ENCODE results near the gene CMYA5.

CMYA5 gene

DNA sequence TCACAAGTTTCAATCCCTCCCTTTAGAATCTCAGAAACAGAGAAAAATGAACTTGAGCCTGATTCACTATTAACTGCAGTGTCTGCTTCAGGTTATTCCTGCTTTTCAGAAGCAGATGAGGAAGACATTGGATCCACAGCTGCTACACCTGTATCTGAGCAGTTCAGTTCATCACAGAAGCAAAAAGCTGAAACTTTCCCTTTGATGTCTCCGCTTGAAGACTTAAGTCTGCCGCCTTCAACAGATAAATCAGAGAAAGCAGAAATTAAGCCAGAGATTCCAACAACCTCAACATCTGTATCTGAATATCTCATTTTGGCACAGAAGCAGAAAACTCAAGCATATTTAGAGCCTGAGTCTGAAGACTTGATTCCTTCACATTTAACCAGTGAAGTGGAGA lies 42.1 kb downstream of the CMYA5 start:
- H2AFZ ChIP-seq (ENCODE audit: low read length), result no peak overlapping the region
- no peaks in the 10 kb centered on the region for H3K9me3 ChIP-seq (ENCODE audit: low read length)
- H3F3A ChIP-seq (ENCODE audit: insufficient read depth, low read length), result no peaks in the 10 kb centered on the region
- H3K9me2 ChIP-seq (ENCODE audit: low read depth, low read length), result no peaks in the 10 kb centered on the region
- no peak overlapping the region for H3K4me3 ChIP-seq (ENCODE audit: low read depth, low read length, poor library complexity, severe bottlenecking)
- no peaks in the 10 kb centered on the region for H4K20me1 ChIP-seq (ENCODE audit: insufficient read depth, low read length)
- no peak overlapping the region for H3K9ac ChIP-seq (ENCODE audit: low read length)
- no peak overlapping the region for H3K27ac ChIP-seq (ENCODE audit: low read depth, low read length, poor library complexity, severe bottlenecking)
- TF ChIP-seq CTCF (IDR thresholded peaks at IDR 0.05; ENCODE audit: low read length), result no peak
- TF ChIP-seq EZH2 (IDR thresholded peaks at IDR 0.05; ENCODE audit: borderline replicate concordance, low read length), result no peak
- H3K27me3 ChIP-seq (ENCODE audit: insufficient read depth, low read length), result peaks cover 6% of the 10 kb centered on the region
- H3K4me2 ChIP-seq (ENCODE audit: low read length), result no peak overlapping the region
- H3K4me1 ChIP-seq (ENCODE audit: insufficient read depth, low read length, severe bottlenecking), result no peaks in the 10 kb centered on the region
- H3K36me3 ChIP-seq (ENCODE audit: insufficient read depth, low read length), result no peaks in the 10 kb centered on the region
- H3K79me2 ChIP-seq (ENCODE audit: insufficient read depth, low read length), result no peaks in the 10 kb centered on the region

GRCh38 chr5:79736528-79737514 lies 47.2 kb downstream of the CMYA5 start:
- Histone ChIP-seq H3K27me3 (ENCODE audit: insufficient read depth, low read length) (no peaks in the 10 kb centered on the region; the same call in 1 of the 2 replicates), H3K79me2 (ENCODE audit: insufficient read depth, low read length) (no peaks in the 10 kb centered on the region)

GRCh38 chr5:79738349-79738748 lies 48.7 kb downstream of the CMYA5 start:
- Histone ChIP-seq H3K4me3 (ENCODE audit: low read depth, low read length, poor library complexity, severe bottlenecking) (no peak overlapping the region), H3K36me3 (ENCODE audit: insufficient read depth, low read length) (no peaks in the 10 kb centered on the region), H3K9ac (ENCODE audit: low read length) (no peak overlapping the region), H4K20me1 (ENCODE audit: insufficient read depth, low read length) (no peaks in the 10 kb centered on the region), H3F3A (ENCODE audit: insufficient read depth, low read length) (no peaks in the 10 kb centered on the region), H3K9me3 (ENCODE audit: low read length) (no peaks in the 10 kb centered on the region), H3K4me2 (ENCODE audit: low read length) (no peak overlapping the region), H2AFZ (ENCODE audit: low read length) (no peak overlapping the region), H3K4me1 (ENCODE audit: insufficient read depth, low read length, severe bottlenecking) (no peaks in the 10 kb centered on the region), H3K79me2 (ENCODE audit: insufficient read depth, low read length) (no peaks in the 10 kb centered on the region), H3K9me2 (ENCODE audit: low read depth, low read length) (no peaks in the 10 kb centered on the region), H3K27ac (ENCODE audit: low read depth, low read length, poor library complexity, severe bottlenecking) (no peak overlapping the region), H3K27me3 (ENCODE audit: insufficient read depth, low read length) (no peaks in the 10 kb centered on the region; the same call in 1 of the 2 replicates)
- TF ChIP-seq CTCF (IDR thresholded peaks at IDR 0.05; ENCODE audit: low read length) (no peak), EZH2 (IDR thresholded peaks at IDR 0.05; ENCODE audit: borderline replicate concordance, low read length) (no peak)

More at GRCh38 chr5:79736528-79737514, 47.2 kb downstream of the CMYA5 start:
- Histone ChIP-seq H2AFZ (ENCODE audit: low read length) (no peak overlapping the region), H3K4me1 (ENCODE audit: insufficient read depth, low read length, severe bottlenecking) (no peaks in the 10 kb centered on the region), H3K9ac (ENCODE audit: low read length) (no peak overlapping the region), H3K9me3 (ENCODE audit: low read length) (no peaks in the 10 kb centered on the region), H3K36me3 (ENCODE audit: insufficient read depth, low read length) (no peaks in the 10 kb centered on the region), H4K20me1 (ENCODE audit: insufficient read depth, low read length) (no peaks in the 10 kb centered on the region), H3K9me2 (ENCODE audit: low read depth, low read length) (no peaks in the 10 kb centered on the region), H3K4me2 (ENCODE audit: low read length) (no peak overlapping the region), H3K4me3 (ENCODE audit: low read depth, low read length, poor library complexity, severe bottlenecking) (no peak overlapping the region), H3K27ac (ENCODE audit: low read depth, low read length, poor library complexity, severe bottlenecking) (no peak overlapping the region), H3F3A (ENCODE audit: insufficient read depth, low read length) (no peaks in the 10 kb centered on the region)
- TF ChIP-seq CTCF (IDR thresholded peaks at IDR 0.05; ENCODE audit: low read length) (no peak), EZH2 (IDR thresholded peaks at IDR 0.05; ENCODE audit: borderline replicate concordance, low read length) (no peak)

All from OCI-LY1 (cell line).